Colonic mucosa (tissue), 4 donors: Measurements from ENCODE around the gene PBLD. TPM values are rescaled to one million over a fixed set of nuclear protein-coding genes. Genes with fewer than 3 reads are reported as not detected.
"Not testable (repeated sequence)": the region's sequence is repeated elsewhere in the genome, so short reads cannot be mapped to it uniquely, and the experiment has no call there.

ENCODE experiments used
- DNase-seq: peaks from one replicate; pipeline ENCODE4 v3.0.0-alpha.2; 2020
- H3K27ac ChIP-seq: fragments of 200-600 bp; one replicate; pipeline ENCODE4 v1.8.0; 2021
- H3K27me3 ChIP-seq: fragments of 200-600 bp; one replicate; pipeline ENCODE4 v1.8.0; 2021
- H3K36me3 ChIP-seq: fragments of 200-600 bp; one replicate; pipeline ENCODE4 v1.8.0; 2021
- H3K4me1 ChIP-seq: fragments of 200-600 bp; one replicate; pipeline ENCODE4 v1.8.0; 2021; ENCODE audit warnings: mild to moderate bottlenecking
- H3K4me3 ChIP-seq: fragments of 200-600 bp; one replicate; pipeline ENCODE4 v1.8.0; 2021
- H3K9ac ChIP-seq, 2 donors: one replicate each; pipeline ENCODE4 v1.7.0; 2013; ENCODE audit warnings: control low read depth in 2 of 2, low read depth in 2 of 2, low read length in 2 of 2
- H3K9me3 ChIP-seq: fragments of 200-600 bp; one replicate; pipeline ENCODE4 v1.8.0; 2021
- CTCF ChIP-seq: fragments of 200-600 bp; IDR thresholded peaks from one replicate; pipeline ENCODE4 v1.8.0; 2022; ENCODE audit warnings: antibody characterized with exemption, mild to moderate bottlenecking
- intact Hi-C: fragments of 100-400 bp; cut with DNase I; formaldehyde crosslinking; loops from one replicate; pipeline ENCODE4 v1.14.1; 2022
- total RNA-seq, 2 donors: library from RNA; stranded (reverse); fragmentation: NEBNext Ultra II Directional in 1 of 2; extraction: Animal tissue kit (Norgen Biotek cat#: 25700) in 1 of 2; gene quantifications; one replicate each; pipeline ENCODE4 v1.2.1, GENCODE V29; 2021
- donor health status: healthy.
- donor health status: DM: no; HTN: no; CAD: no.
- donor health status: DM: no; HTN: no; CAD: no.

The PBLD gene
- total RNA-seq, 2 donors from 2014 or later = 20.9 to 78.2 TPM

GRCh38 chr10:68330852-68331454 lies 1.8 kb downstream of the PBLD start:
- intact Hi-C loops = no loop called here
- TF ChIP-seq CTCF = no peak
- no peaks in the 10 kb centered on the region for H3K9me3 ChIP-seq
- peak overlapping the region; percentile 63 to 97 for H3K9ac ChIP-seq
- H3K4me1 ChIP-seq = peaks cover 5% of the 10 kb centered on the region
- H3K4me3 ChIP-seq = peak overlapping the region; percentile 77
- H3K36me3 ChIP-seq = no peaks in the 10 kb centered on the region
- no peaks in the 10 kb centered on the region for H3K27me3 ChIP-seq
- DNase-seq = peak; percentile 46
- peak overlapping the region; percentile 98 for H3K27ac ChIP-seq

- H3K9ac ChIP-seq = peak overlapping the region in 1 of 2 donors; percentile 53
- no peaks in the 10 kb centered on the region for H3K36me3 ChIP-seq
- H3K27ac ChIP-seq = peak overlapping the region; percentile 77
- H3K4me3 ChIP-seq = no peak overlapping the region
- no peaks in the 10 kb centered on the region for H3K4me1 ChIP-seq
- no peak for TF ChIP-seq CTCF
- H3K9me3 ChIP-seq = no peaks in the 10 kb centered on the region
- intact Hi-C loops = no loop called here
- no peak for DNase-seq
- H3K27me3 ChIP-seq = no peaks in the 10 kb centered on the region
These were observed 3.2 kb downstream of the PBLD start for GRCh38 chr10:68329506-68329861.

- Histone ChIP-seq H3K27ac (peak overlapping the region; percentile 77), H3K36me3 (no peaks in the 10 kb centered on the region), H3K4me3 (no peak overlapping the region), H3K9me3 (no peaks in the 10 kb centered on the region), H3K27me3 (no peaks in the 10 kb centered on the region), H3K9ac (peak overlapping the region in 1 of 2 donors; percentile 70), H3K4me1 (no peaks in the 10 kb centered on the region)
- no peak for TF ChIP-seq CTCF
- intact Hi-C loops = no loop called here
- DNase-seq = no peak
These were observed 4.6 kb downstream of the PBLD start for GRCh38 chr10:68327889-68328786.

DNA sequence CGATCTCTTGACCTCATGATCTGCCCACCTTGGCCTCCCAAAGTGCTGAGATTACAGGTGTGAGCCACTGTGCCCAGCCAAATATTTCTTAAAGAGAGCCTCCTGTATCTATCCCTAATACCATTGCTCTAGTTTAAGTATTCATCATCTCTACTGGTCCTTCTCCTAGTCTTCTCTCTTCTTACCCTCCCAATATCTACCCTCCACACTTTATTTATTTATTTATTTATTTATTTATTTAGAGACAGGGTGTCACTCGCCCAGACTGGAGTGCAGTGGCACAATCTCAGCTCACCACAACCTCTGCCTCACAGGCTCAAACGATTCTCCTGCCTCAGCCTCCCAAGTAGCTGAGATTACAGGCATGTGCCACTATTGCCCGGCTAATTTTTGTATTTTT lies 8.3 kb downstream of the PBLD start:
- intact Hi-C loops, H3K36me3 ChIP-seq, H3K9ac ChIP-seq, H3K4me3 ChIP-seq, H3K9me3 ChIP-seq, H3K27ac ChIP-seq, H3K4me1 ChIP-seq, H3K27me3 ChIP-seq, DNase-seq: not testable (repeated sequence)

GRCh38 chr10:68318331-68319059 lies 14.2 kb downstream of the PBLD start:
- peak overlapping the region; percentile 73 for H3K27ac ChIP-seq
- H3K4me3 ChIP-seq = no peak overlapping the region
- H3K9ac ChIP-seq = no peak overlapping the region
- no peaks in the 10 kb centered on the region for H3K36me3 ChIP-seq
- no peak for DNase-seq
- no peaks in the 10 kb centered on the region for H3K27me3 ChIP-seq
- intact Hi-C loops = no loop called here
- peaks cover 3% of the 10 kb centered on the region for H3K4me1 ChIP-seq
- no peaks in the 10 kb centered on the region for H3K9me3 ChIP-seq
- no peak for TF ChIP-seq CTCF
